Measurements from ENCODE around the gene GSG1. TPM values are rescaled to one million over a fixed set of nuclear protein-coding genes. Genes with fewer than 3 reads are reported as not detected.

Gene GSG1
- total RNA-seq, 1 donor, result 0.36 TPM

GRCh38 chr12:13099066-13099843 lies 4.2 kb downstream of the GSG1 start:
- peaks cover 71% of the 10 kb centered on the region for H3K4me1 ChIP-seq (ENCODE audit: insufficient read depth, low read length)
- DNase-seq (ENCODE audit: insufficient read length, low spot score, missing footprints), result peak; percentile 71

GRCh38 chr12:13097491-13098011 lies 5.9 kb downstream of the GSG1 start:
- Histone ChIP-seq H3K4me2 (ENCODE audit: insufficient read depth, low read length) (peak overlapping the region; percentile 94), H3K4me3 (ENCODE audit: insufficient read depth, low read length) (peak overlapping the region; percentile 63), H2AFZ (ENCODE audit: low read length) (peak overlapping the region; percentile 73), H3K27me3 (ENCODE audit: insufficient read depth, low read length) (no peaks in the 10 kb centered on the region), H3K27ac (ENCODE audit: low read depth, low read length) (peak overlapping the region; percentile 100), H4K20me1 (ENCODE audit: insufficient read depth, low read length) (no peaks in the 10 kb centered on the region), H3K9me3 (ENCODE audit: low read depth, low read length) (no peaks in the 10 kb centered on the region), H3K4me1 (ENCODE audit: insufficient read depth, low read length) (peaks cover 72% of the 10 kb centered on the region), H3K36me3 (ENCODE audit: insufficient read depth, low read length) (no peaks in the 10 kb centered on the region), H3K79me2 (ENCODE audit: insufficient read depth, low read length) (no peaks in the 10 kb centered on the region)
- DNase-seq (ENCODE audit: insufficient read length, low spot score, missing footprints), result peak; percentile 62
- no peak for TF ChIP-seq CTCF (IDR thresholded peaks at IDR 0.05; ENCODE audit: extremely low read depth, low read depth, low read length)

More at GRCh38 chr12:13099066-13099843, 4.2 kb downstream of the GSG1 start:
- peak overlapping the region; percentile 34 for H3K4me3 ChIP-seq (ENCODE audit: insufficient read depth, low read length)
- H3K9me3 ChIP-seq (ENCODE audit: low read depth, low read length), result no peaks in the 10 kb centered on the region
- H3K36me3 ChIP-seq (ENCODE audit: insufficient read depth, low read length), result no peaks in the 10 kb centered on the region
- peak overlapping the region; percentile 94 for H3K4me2 ChIP-seq (ENCODE audit: insufficient read depth, low read length)
- H3K79me2 ChIP-seq (ENCODE audit: insufficient read depth, low read length), result no peaks in the 10 kb centered on the region
- H3K27me3 ChIP-seq (ENCODE audit: insufficient read depth, low read length), result no peaks in the 10 kb centered on the region
- no peaks in the 10 kb centered on the region for H4K20me1 ChIP-seq (ENCODE audit: insufficient read depth, low read length)
- TF ChIP-seq CTCF (IDR thresholded peaks at IDR 0.05; ENCODE audit: extremely low read depth, low read depth, low read length), result no peak
- H2AFZ ChIP-seq (ENCODE audit: low read length), result no peak overlapping the region
- peak overlapping the region; percentile 100 for H3K27ac ChIP-seq (ENCODE audit: low read depth, low read length)

DNA sequence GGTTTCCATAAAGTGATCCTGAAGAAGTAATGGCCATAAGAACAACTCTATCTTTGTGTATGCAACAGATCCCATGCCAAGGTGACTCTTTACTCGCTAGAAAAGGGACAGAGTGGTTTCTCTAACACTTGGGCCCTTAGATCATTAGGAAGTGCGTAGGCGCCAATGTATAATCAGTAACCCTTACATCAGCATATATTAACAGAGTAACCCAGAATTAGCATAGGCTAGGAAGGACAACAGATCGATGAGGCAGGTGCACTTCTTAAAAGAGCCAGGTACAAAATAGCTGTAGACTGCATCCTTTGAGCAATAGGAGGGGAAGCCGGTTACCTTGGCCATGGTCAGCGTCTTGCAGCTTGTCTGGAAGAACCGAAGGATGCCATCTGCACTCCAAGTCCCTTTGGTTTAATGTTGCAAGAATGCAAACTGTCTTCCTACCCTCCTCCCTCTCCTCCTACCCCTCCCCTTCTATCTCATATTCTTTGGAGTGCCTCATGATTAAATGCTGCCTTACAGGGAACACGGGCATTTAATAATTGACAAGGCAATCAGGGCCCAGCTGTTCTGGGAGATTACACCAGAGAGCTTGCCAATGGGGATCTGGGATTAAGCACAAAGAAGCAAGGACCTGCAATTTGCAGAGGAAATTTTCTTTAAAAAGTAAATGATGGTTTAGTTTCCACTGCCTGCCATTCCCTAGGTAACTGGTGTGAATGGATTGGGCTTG lies 8.0 kb downstream of the GSG1 start:
- no peak for TF ChIP-seq CTCF (IDR thresholded peaks at IDR 0.05; ENCODE audit: extremely low read depth, low read depth, low read length)
- DNase-seq (ENCODE audit: insufficient read length, low spot score, missing footprints), result no peak
- Histone ChIP-seq H3K9me3 (ENCODE audit: low read depth, low read length) (no peaks in the 10 kb centered on the region), H4K20me1 (ENCODE audit: insufficient read depth, low read length) (no peaks in the 10 kb centered on the region), H3K27ac (ENCODE audit: low read depth, low read length) (no peak overlapping the region), H3K4me2 (ENCODE audit: insufficient read depth, low read length) (no peak overlapping the region), H3K36me3 (ENCODE audit: insufficient read depth, low read length) (no peaks in the 10 kb centered on the region), H3K79me2 (ENCODE audit: insufficient read depth, low read length) (no peaks in the 10 kb centered on the region), H2AFZ (ENCODE audit: low read length) (no peak overlapping the region), H3K27me3 (ENCODE audit: insufficient read depth, low read length) (no peaks in the 10 kb centered on the region), H3K4me1 (ENCODE audit: insufficient read depth, low read length) (peaks cover 54% of the 10 kb centered on the region), H3K4me3 (ENCODE audit: insufficient read depth, low read length) (no peak overlapping the region)

GRCh38 chr12:13094367-13094766 lies 9.1 kb downstream of the GSG1 start:
- Histone ChIP-seq H3K4me2 (ENCODE audit: insufficient read depth, low read length) (peak overlapping the region; percentile 57), H3K79me2 (ENCODE audit: insufficient read depth, low read length) (no peaks in the 10 kb centered on the region), H3K9me3 (ENCODE audit: low read depth, low read length) (no peaks in the 10 kb centered on the region), H3K4me3 (ENCODE audit: insufficient read depth, low read length) (no peak overlapping the region), H4K20me1 (ENCODE audit: insufficient read depth, low read length) (no peaks in the 10 kb centered on the region), H2AFZ (ENCODE audit: low read length) (no peak overlapping the region), H3K27ac (ENCODE audit: low read depth, low read length) (peak overlapping the region; percentile 62), H3K27me3 (ENCODE audit: insufficient read depth, low read length) (no peaks in the 10 kb centered on the region), H3K4me1 (ENCODE audit: insufficient read depth, low read length) (peaks cover 44% of the 10 kb centered on the region), H3K36me3 (ENCODE audit: insufficient read depth, low read length) (no peaks in the 10 kb centered on the region)
- DNase-seq (ENCODE audit: insufficient read length, low spot score, missing footprints), result no peak
- TF ChIP-seq CTCF (IDR thresholded peaks at IDR 0.05; ENCODE audit: extremely low read depth, low read depth, low read length), result no peak

Measured in osteoblast (primary cell).